Measurements from ENCODE around the gene KTI12.
"Not testable (repeated sequence)": the region's sequence is repeated elsewhere in the genome, so short reads cannot be mapped to it uniquely, and the experiment has no call there.

Gene KTI12

DNA sequence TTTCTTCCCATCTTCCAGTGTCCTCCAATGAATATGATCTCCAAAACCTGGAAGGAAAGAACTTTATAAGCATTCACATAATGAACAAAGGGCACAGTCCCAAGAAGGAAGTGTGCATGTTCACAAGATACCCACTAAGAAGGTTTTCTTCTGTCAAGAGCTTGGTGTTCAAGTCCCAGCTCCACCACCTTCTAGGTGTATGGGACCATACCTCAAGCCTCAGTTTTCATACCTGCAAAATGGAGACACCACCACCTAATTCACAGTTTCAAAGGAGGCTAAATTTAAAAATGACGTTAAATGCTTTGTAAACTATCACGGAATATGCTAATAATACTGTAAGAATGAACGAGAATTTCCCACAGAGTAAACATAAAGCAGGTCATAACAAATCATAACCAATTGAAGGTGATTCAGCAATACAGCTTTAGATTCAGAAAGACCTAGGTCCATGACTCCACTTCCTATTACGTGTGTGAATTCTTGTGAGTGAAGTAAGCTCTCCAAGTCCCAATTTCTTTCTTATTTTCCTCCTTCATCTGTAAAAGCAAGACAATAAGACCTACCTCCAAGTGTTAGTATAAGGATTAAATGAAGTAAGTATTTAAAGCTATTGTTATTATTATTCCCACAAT is 8.1 kb upstream of the KTI12 start:
- no peak for DNase-seq (ENCODE audit: low read depth in 1 of 2, low spot score in 1 of 2)

DNA sequence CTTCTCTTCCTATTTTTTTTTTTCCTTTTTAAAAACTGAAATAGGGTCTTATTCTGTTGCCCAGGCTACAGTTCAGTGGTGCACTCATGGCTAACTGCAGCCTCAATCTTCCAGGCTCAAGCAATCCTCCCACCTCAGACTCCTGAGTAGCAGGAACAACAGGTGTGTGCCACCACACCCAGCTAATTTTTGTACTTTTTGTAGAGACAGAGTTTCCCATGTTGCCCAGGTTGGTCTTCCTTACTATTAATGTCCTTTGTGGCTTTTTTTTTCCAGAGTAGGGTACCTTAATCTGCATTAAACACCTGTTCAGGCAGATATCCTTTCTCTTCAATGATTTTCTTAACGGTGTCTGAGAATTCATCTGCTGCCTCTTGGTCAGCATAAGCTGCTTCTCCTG is 4.3 kb upstream of the KTI12 start:
- no peak for DNase-seq (ENCODE audit: low read depth in 1 of 2, low spot score in 1 of 2)

DNA sequence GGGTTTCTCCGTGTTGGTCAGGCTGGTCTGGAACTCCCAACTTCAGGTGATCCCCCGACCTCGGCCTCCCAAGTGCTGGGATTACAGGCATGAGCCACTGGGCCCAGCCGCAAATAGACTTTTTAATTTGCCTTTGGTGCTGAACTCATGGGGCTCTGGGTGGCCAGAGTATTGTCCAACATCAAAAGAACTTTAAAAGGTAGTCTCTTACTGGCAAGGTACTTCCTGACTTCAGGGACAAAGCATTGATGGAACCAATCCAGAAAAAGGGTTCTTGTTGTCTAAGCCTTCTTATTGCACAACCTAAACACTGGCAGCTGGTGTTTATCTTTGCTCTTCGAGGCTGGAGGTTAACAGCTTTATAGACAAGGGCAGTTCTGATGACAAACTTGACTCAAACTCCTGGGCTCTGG is 3.8 kb upstream of the KTI12 start:
- no peak for DNase-seq (ENCODE audit: low read depth in 1 of 2, low spot score in 1 of 2)

DNA sequence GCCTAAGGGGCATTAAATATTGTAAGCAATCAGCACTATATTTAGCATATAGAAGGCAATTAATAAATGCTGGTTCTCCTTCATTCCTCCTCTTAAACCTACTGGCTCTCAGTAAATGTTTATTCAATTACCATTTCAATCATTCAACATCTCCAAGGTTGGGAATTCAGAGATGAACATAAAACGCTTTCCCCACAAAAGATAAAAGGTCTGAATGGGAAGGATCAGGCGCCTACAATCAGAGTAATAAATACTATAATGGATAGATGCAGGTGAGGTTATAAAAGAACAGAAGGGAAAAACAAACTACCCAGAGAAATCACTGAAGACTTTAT is 407 bp upstream of the KTI12 start:
- no peak for DNase-seq (ENCODE audit: low read depth in 1 of 2, low spot score in 1 of 2)

DNA sequence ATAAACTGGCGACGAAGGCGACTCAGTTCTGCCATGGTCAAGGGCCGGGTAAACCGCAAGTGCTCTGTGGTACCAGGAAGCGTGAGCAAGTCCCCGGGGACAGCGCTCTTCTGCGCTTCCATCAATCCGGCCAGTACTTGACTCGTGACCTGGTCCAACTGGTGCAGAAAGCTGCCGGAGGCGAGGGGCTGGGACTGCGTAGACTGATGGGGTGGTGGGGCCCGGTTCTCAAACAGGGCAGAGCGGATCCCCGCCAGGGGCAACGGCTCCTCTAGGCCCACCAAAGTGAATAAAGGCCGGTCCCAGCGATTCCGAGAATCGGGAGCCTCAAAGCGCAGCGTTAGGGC is 852 bp downstream of the KTI12 start:
- no peak for DNase-seq (ENCODE audit: low read depth in 1 of 2, low spot score in 1 of 2)

DNA sequence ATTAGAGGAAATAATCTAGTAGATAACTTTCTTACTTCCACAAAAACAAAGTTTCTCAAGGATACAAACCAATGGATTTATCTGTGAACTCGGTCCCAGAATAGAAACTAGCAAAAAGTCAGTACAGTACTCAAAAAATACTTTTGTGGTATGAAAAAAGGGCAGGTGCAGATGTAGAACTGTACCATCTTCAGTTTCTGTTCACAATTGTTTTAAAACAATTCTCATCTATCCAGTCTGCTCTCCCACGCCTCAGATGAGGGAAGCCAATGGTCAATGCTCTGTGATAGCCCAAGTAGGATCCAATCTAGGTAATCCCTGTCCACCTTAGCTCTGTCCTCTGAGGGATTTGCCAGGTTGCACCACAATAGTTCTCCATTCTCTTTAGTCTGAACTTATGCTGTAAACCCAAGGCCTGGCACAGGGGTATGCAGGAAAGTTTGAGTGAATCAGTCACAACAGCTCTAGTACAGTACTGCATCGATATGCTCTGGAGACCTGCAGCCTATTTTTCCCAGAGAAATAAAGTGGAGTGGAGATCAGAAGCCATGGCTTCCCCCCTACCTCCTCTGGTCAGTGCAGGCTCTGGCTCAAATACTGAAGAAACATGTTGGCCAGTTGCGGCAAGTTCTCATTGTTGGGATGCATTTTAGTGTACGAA is 1.4 kb downstream of the KTI12 start:
- DNase-seq (ENCODE audit: low read depth in 1 of 2, low spot score in 1 of 2): no peak

DNA sequence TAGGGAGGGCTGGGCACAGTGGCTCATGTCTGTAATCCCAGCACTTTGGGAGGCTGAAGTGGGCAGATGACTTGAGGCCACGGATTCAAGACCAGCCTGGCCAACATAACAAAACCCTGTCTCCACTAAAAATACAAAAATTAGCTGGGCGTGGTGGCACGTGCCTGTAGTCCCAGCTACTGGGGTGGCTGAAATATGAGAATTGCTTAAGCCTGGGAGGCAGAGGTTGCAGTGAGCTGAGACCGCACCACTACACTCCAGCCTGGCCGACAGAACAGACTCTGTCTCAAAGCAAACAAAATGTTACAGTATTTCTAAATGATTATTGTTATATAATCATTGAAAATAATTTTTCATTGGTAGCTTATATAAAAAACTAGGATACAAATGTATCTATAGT is 4.8 kb downstream of the KTI12 start:
- DNase-seq (ENCODE audit: low read depth in 1 of 2, low spot score in 1 of 2): not testable (repeated sequence)

DNA sequence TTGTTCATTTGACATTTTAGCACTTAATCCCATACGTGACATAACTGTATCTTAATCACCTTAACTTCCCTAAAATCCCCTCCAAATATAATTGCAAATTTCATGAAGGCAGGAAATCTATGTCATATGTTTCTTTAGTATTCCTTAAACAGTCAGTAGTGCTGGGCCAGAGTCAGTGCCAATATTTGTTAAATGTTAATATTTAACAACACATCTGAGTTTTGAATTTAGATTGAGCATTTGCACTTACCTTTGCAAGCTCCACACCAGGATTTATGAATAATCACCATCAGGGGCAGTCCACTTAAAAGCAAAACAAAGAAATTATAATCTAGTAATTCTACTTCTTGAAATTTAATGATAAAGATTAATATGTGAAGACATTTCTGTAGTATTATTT is 5.3 kb downstream of the KTI12 start:
- no peak for DNase-seq (ENCODE audit: low read depth in 1 of 2, low spot score in 1 of 2)

DNA sequence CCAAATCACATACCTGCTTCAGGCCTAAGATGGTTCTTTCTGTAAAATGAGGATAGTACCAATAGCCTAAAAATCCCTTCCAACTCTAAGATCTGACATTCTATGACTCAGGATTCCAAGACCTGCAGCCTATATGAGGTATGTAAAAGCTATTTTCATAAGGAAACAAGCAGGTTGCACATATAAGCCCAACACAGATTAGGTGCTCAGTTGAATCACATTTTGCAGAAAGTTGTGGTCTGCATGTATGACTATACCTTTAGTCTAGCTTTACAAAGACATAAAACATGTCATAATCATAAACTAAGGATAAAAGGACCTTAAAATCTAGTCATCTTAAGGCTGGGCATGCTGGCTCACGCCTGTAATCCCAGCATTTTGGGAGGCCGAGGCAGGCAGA is 7.3 kb downstream of the KTI12 start:
- DNase-seq (ENCODE audit: low read depth in 1 of 2, low spot score in 1 of 2): no peak

DNA sequence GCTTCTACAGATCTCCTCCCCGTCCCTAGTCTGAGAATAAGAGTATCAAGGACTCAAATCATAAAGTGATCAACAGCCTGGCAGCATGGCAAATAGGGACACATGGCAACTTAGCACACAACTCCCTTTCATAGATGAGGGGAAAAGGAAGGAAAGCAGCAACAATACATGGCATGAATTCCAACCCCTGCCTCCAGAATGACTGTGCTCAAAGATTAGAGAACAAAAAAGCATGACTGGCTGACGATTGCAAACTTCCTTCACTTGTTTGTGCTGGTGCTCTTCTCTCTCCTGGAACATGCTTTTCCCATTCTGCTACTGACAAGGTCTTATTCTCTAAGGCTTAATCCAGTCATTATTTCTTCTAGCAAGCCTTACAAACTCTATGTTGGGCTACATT is 11.5 kb downstream of the KTI12 start:
- DNase-seq (ENCODE audit: low read depth in 1 of 2, low spot score in 1 of 2): no peak

DNA sequence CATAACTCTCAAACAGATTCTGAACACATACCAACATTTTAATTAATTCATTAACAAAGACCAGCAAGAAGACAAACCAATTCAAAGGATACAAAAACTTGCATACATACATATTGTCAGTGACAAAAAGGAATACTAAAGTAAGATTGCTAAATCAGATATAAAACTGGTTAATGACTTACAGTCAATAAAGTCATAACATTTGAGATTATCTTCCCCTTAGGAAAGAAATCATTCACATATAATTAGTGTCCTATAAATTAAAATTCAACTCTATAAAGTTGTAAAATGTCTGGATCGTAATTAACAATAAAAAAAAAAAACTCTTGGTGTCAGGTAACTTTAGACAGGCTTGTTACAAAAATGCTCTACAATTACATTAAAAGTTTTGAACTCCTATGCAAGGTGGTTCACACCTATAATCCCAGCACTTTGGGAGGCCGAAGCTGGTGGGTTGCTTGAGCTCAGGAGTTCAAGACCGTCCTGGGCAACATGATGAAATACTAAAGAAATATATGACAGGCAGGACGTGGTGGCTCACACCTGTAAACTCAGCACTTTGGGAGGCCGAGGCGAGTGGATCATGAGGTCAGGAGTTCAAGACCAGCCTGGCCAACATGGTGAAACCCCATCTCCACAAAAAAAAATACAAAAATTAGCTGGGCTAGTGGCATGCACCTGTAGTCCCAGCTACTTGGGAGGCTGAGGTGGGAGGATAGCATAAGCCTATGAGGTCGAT is 25.4 kb downstream of the KTI12 start:
- DNase-seq (ENCODE audit: low read depth in 1 of 2, low spot score in 1 of 2): no peak

DNA sequence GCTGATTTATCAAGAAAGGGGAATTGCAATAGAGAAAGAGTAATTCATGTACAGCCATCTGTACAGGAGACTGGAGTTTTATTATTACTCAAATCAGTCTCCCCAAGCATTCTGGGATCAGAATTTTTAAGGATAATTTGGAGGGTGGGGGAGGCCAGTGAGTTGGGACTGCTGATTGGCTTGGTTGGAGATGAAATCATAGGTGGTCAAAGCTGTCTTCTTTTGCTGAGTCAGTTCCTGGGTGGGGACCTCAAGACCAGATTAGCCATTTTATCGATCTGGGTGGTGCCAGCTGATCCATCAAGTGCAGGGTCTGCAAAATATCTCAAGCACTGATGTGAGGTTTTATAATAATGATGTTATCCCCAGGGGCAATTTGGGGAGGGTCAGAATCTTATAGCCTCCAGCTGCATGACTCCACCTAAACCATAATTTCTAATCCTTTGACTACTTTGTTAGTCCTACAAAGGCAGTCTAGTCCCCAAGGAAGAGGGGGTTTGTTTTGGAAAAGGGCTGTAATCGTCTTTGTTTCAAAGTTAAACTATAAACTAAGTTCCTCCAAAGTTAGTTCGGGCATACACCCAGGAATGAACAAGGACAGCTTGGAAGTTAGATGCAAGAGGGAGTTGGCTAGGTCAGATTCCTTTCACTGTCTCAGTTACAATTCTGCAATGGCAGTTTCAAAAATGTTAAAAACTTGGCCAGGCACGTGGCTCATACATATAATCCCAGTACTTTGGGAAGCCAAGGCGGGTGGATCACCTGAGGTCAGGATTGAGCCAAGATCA is 26.2 kb downstream of the KTI12 start:
- DNase-seq (ENCODE audit: low read depth in 1 of 2, low spot score in 1 of 2): no peak

DNA sequence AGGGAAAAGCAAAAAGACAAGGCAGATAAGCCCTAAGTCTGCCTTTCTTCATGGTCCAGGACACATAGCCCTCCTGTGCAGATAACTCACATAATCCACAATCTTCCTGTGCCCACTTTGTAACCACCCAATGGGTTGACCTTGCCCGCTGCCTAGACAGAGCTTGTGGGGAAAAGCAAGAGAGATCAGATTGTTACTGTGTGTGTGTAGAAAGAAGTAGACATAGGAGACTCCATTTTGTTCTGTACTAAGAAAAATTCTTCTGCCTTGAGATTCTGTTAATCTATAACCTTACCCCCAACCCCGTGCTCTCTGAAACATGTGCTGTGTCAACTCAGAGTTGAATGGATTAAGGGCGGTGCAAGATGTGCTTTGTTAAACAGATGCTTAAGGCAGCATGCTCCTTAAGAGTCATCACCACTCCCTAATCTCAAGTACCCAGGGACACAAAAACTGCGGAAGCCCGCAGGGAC is 27.5 kb downstream of the KTI12 start:
- not testable (repeated sequence) for DNase-seq (ENCODE audit: low read depth in 1 of 2, low spot score in 1 of 2)

DNA sequence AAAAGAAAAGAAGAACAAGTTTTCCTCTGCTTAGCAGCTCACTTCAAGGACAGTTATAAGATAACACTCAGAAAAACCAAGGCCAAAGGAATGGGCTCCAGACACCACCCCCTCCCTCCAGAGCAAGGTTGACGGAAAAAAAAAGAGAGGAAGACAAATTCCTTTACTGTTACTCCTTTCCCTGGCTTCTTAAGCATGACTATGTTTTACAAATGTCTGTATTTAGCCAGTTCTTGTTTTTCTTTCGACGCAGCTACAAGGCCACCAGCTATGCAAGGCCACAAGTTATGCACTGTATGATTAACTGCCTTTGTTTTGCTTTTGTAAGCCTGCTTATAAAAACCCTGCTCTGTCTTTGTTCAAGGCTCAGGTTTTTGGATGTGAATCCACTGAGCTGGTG is 28.1 kb downstream of the KTI12 start:
- not testable (repeated sequence) for DNase-seq (ENCODE audit: low read depth in 1 of 2, low spot score in 1 of 2)

DNA sequence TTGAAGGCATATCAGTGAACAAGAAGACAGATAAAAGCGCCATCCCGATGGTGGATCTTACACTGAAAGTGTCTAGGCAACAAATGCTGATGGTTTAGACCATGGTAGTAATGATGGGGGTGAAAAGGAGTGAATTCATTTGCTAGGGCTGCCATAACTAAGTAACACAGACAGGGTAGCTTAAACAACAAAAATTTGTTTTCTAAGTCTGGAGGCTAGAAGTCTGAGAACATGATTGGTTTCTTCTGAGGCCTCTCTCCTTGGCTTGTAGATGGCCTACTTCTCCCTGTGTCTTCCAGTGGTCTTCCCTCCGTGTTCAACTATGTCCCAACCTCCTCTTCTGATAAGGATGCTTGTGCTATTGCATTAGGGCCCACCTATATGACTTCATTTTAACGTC is 29.7 kb downstream of the KTI12 start:
- DNase-seq (ENCODE audit: low read depth in 1 of 2, low spot score in 1 of 2): no peak

DNA sequence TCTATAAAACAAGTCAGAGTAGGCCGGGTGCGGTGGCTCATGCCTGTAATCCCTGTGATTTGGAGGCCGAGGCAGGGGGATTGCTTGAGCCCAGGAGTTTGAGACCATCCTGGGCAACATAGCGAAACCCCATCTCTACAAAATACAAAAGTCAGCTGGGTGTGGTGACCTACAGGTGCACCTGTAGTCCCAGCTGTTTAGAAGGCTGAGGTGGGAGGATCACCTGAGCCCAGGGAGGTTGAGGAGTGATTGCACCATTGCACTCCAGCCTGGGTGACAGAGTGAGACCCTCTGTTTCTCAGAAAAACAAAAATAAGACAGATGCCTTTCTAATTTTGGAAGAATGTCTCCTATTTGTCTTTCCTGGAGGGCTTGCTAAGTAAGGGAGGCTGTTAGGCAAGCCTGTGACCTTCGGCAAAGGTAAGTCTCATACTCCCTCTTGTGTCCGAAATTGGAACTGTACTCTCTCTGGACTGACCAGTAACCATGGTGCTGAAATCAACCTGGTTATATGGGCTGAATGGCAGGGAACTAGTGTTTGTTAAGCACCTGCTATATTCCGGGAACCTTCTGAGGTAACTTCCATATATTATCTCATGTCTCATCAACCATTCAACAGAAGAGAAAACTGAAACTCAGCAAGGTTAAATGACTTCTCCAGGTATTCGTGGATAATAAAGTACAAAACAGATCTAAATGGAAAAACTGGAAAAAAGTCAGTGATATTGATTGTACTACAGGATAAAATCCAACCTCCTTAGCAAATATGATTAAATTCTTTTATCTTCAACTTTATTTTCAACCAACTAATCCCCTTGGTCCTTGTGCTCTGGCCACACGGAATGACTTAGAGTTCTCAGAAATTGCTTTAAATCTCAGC is 31.3 kb downstream of the KTI12 start:
- no peak for DNase-seq (ENCODE audit: low read depth in 1 of 2, low spot score in 1 of 2)

DNA sequence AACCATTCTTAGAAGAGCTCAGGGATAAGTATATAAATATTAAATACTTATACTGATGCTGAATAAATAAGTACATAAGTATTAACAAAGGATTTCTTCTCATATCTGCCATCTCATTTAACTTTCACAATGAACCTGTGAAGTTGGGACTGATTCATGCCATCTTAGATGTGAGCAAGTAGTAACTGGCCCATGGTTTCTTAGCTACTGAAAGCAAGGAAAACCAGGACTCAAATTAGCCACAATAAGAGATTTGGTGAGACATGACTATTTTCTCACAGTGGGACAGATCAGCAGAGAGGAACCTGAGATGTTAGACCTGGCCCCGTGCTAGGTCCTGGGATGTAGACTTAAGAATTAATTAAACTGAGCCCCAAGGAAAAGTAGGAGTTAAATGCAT is 34.9 kb downstream of the KTI12 start:
- no peak for DNase-seq (ENCODE audit: low read depth in 1 of 2, low spot score in 1 of 2)

DNA sequence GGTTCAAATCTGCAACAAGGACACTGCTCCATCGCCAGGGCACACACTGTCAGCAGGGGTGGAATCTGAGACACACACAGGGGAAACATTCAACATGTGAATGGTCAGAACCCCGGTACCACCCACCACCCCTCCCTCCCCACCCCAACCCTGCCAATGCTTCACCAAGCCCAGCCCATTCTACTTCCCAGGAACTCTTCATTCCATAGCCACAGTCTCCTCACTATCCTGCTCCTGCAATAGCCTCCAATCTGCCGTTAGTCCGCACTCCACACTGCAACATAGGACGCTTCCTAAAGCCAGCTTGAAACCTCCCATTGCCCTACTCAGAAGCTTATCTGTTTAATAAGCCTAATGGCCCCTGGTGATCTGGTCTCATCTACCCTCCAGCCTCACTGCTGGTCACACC is 35.6 kb downstream of the KTI12 start:
- no peak for DNase-seq (ENCODE audit: low read depth in 1 of 2, low spot score in 1 of 2)

DNA sequence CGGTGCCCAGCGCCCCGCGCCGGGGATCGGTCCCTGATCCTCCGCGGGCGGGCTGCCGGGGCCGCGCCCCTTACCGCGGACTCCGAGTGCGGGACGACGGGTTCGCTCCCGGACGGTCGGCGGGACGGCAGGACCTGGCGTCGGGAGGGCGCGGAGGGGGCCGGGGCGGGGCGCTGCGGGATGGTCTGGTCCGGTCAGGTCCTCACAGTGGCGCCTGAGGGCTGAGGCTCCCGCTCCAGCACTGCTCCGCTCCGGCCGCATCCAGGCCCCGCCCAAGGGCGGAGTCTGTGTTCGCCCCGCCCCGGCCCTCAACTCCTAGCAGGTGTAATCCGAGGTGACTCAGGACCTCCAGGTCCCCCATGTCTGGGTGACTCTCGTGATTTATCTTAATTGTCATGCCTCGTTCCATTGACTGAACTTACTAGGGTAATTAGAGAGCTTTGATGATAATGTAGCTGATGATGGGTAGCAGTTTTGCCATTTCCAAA is 43.1 kb downstream of the KTI12 start, which contains the start of gene RAB3B:
RAB3B (minus strand) TSS at position 223 of the 488 bp plus-strand sequence. CDS start 13,583 bp downstream, outside the sequence.
- DNase-seq (ENCODE audit: low read depth in 1 of 2, low spot score in 1 of 2): peak; percentile 53 to 71
